Fibroblast of mammary gland (primary cell): ENCODE data around the gene ACACA.

Experiments used
- DNase-seq: peaks from one replicate; pipeline ENCODE4 v3.0.0-alpha.2; 2010; ENCODE audit warnings: low read depth
- H3K4me3 ChIP-seq: 2 replicates; pipeline ENCODE4 v1.5.1; 2011; ENCODE audit warnings: low read depth, mild to moderate bottlenecking, low read length, moderate library complexity; ENCODE audit not compliant: control insufficient read depth
- TF ChIP-seq, protein P1 (sequence below): conservative IDR thresholded peaks from 2 replicates; pipeline ENCODE4 v1.5.1; 2011; ENCODE audit warnings: low read depth, low read length, inconsistent platforms; ENCODE audit not compliant: control insufficient read depth, insufficient read depth

Gene ACACA

DNA sequence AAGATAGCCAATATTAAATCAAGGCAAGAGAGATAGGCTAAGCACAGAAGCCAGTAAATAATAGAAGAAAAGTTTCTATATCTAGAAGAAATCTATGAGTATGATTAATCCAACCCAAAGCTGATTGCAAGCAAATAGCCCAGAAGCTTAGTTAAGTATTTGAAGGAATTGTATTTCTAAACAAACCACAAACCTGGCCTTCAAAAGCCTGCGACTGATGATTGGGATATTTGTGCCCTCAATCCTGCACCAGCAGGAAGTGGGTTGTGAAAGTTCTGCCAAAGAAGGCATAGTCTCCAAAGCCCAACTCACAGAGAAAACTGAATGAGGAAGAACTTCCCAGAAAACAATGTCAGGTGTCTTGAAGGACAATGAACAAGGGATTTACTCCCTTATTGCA lies 145.3 kb downstream of the ACACA start:
- peak; percentile 14 for DNase-seq
- no peak overlapping the region for H3K4me3 ChIP-seq
- TF ChIP-seq, protein P1, sequence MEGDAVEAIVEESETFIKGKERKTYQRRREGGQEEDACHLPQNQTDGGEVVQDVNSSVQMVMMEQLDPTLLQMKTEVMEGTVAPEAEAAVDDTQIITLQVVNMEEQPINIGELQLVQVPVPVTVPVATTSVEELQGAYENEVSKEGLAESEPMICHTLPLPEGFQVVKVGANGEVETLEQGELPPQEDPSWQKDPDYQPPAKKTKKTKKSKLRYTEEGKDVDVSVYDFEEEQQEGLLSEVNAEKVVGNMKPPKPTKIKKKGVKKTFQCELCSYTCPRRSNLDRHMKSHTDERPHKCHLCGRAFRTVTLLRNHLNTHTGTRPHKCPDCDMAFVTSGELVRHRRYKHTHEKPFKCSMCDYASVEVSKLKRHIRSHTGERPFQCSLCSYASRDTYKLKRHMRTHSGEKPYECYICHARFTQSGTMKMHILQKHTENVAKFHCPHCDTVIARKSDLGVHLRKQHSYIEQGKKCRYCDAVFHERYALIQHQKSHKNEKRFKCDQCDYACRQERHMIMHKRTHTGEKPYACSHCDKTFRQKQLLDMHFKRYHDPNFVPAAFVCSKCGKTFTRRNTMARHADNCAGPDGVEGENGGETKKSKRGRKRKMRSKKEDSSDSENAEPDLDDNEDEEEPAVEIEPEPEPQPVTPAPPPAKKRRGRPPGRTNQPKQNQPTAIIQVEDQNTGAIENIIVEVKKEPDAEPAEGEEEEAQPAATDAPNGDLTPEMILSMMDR = no peak

DNA sequence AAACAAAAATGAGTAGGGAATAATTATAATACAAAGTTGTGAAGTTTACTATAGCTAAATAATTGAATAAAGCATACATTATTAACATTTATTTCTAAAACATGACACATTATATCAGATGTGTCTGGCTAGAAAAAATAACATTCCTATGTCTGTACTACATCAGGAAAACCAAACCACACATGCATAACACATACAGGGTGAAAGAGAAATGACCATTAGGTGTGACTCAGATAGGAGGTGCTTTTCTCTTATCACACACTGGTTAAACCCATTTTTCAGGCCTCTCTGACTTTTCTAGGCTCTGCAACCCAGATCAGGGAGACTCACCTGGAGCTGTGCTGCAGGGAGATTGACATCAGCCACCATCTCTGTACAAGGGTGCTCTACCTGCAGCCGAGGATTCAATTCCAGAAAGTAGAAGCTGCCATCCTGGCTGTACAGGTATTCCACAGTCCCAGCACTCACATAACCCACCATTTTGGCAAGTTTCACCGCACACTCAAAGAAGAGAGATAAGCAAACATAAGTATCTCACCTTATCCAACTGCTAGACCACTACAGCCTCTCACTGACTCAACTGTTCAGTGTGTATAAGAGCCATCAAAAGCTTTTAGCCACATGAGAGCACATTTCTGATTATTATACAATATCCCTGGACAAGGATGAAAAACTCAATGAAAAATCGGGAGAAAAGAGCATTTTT lies 147.5 kb downstream of the ACACA start:
- TF ChIP-seq, protein P1 = no peak
- peak; percentile 53 for DNase-seq
- no peak overlapping the region for H3K4me3 ChIP-seq

DNA sequence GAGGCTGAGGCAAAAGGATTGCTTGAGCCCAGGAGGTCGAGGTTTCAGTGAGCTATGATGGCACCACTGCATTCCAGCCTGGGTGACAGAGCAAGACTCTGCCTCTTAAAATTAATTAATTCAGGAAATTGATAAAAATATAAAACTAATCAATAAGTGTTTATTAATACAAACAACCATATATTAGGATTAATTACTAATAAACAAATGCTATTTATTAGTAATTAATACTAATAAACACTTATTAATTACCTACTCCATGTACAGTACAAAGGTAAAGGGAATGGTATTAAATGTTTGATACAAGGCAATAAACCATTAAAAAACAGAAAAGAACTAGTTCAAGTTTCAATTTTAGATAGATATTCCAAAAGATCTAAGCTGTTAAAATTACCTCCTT lies 150.0 kb downstream of the ACACA start:
- TF ChIP-seq, protein P1 = no peak
- DNase-seq = no peak
- H3K4me3 ChIP-seq = no peak overlapping the region

DNA sequence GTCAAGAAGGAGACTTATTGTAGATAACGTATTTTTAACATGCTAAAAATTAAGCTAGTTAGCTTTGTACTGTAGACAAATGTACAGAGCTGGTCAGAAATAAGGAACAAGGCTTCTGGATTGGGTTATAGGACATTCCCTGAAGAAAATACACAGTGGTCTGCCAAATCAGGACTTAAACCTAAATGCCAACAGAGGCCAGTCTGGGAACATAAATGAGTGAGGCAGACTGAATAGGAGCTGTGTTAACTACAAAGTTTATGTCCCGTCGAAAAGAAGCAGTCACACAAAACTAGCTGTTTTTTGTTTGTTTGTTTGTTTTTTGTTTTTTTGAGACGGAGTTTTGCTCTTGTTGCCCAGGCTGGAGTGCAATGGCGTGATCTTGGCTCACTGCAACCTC lies 151.2 kb downstream of the ACACA start:
- TF ChIP-seq, protein P1 = no peak
- DNase-seq = no peak
- no peak overlapping the region for H3K4me3 ChIP-seq

DNA sequence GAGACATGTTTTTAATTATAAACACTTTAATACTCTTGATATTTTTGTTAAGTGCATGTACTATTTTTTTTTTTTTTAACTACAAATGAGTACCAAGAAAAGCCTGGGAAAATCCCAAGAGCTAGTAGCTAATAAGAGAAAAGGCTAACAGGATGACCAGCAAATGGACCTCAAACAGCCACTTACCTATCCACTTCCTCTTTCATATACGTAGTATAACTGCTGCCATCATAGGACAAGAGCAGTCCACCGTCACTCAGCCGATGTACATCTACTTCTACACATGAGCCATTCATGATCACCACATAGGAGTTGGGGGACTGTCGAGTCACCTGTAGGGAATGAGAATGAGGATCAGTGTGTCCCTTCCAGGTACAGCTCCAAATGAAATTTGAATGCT lies 158.8 kb downstream of the ACACA start:
- H3K4me3 ChIP-seq = no peak overlapping the region
- DNase-seq = no peak
- TF ChIP-seq, protein P1 = no peak

DNA sequence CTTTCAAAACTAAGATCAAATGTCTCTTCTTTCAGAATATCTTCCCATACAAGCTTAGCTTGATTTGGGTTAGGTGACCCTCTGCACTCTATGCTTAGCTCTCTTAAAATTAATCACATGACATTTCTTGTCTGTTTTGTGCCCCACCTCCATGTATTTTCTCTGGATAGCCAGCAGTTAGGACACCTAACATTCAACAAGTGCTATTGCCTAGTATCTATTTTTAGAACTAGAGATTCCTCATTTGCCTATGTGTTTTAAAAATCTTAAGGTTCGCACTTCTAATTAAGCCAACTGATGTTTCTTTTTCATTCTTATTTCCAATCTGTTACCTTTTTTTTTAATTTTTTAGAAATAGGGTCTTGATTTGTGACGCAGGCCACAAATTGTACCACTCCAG lies 160.6 kb downstream of the ACACA start:
- DNase-seq = no peak
- no peak overlapping the region for H3K4me3 ChIP-seq
- TF ChIP-seq, protein P1 = no peak

DNA sequence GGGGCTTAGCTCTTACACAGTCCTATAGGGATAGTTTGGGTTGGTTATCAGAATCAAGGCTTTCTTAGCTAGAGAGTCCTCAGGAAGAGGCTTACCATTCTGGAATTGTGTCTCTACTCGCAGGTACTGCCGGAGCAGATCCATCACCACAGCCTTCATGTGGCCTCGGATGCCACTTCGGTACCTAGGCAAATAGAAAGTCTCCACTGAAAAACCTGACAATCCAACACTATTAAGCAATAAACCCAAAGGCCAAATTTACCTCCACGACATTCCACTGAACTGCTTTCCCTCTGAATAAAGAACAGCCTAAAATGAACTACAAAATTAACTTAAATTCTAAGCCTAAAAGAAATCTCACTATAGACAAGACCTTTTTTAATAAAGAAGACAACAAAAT lies 166.3 kb downstream of the ACACA start:
- H3K4me3 ChIP-seq = no peak overlapping the region
- TF ChIP-seq, protein P1 = no peak
- DNase-seq = no peak
